Measurements from ENCODE around the gene NSMCE3.

GRCh38 chr15:29289173-29289572, 19.6 kb upstream of the NSMCE3 start:
- TF ChIP-seq CTCF (IDR thresholded peaks at IDR 0.05; ENCODE audit: insufficient read depth, low read length), result no peak
- no peak for TF ChIP-seq REST (IDR thresholded peaks at IDR 0.05; ENCODE audit: insufficient replicate concordance, low read depth)
- no peak for TF ChIP-seq POLR2AphosphoS5 (IDR thresholded peaks at IDR 0.05; ENCODE audit: low read depth)

Measured in HL-60 (cell line).